Esophagus squamous epithelium (tissue), 4 donors: ENCODE results near the gene GPER1.

ENCODE experiments used
- POLR2A ChIP-seq, 4 donors: fragments of 450-650 bp; IDR thresholded peaks; one replicate each; pipeline ENCODE4 v1.6.1; 2017; ENCODE audit warnings: antibody characterized with exemption in 4 of 4, mild to moderate bottlenecking in 4 of 4, moderate library complexity in 3 of 4
- TF ChIP-seq, protein P1 (sequence below), 6 experiments: fragments of 450-650 bp in 4 of 6; fragments of 200-600 bp in 2 of 6; sonication (generic) in 2 of 6; IDR thresholded peaks; one replicate each; pipeline ENCODE4 v1.5.1; 2016 to 2019; ENCODE audit warnings: antibody characterized with exemption in 6 of 6, mild to moderate bottlenecking in 4 of 6, moderate library complexity in 4 of 6

DNA sequence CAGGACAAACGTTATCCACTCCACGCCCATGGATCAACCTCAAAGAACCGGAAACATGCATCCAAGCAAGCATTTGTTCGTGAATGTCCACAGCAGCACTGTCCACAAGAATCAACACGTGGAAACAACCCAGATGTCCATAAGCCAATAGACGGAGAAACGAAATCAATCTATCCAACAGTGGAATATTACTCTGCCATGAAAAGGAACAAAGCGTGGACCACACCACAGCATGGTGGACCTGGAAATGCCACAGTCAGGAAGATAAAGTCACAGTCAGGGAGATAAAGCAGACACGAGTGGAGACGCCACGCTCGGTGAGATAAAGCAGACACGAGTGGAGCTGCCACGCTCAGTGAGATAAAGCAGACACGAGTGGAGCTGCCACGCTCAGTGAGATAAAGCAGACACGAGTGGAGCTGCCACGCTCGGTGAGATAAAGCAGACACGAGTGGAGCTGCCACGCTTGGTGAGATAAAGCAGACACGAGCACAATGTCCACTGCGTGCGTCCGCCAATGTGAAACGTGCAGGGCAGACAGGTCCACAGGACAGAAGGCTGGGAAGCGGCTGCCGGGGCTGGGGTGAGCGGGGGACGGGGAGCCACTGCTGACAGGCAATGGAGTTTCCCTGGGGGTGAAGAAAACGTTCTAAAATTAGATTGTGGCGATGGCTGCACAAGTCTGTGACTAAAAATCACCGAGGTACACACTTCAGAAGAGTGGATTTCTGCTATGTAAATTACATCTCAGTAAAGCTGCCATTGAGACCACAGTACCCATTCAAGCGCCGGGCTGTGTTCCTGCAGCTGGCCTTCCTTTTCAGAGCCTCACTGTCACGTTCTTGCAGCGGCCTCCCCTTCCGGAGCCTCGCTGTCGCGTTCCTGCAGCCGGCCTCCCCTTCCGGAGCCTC is 10.6 kb downstream of the GPER1 start:
- TF ChIP-seq, protein P1, sequence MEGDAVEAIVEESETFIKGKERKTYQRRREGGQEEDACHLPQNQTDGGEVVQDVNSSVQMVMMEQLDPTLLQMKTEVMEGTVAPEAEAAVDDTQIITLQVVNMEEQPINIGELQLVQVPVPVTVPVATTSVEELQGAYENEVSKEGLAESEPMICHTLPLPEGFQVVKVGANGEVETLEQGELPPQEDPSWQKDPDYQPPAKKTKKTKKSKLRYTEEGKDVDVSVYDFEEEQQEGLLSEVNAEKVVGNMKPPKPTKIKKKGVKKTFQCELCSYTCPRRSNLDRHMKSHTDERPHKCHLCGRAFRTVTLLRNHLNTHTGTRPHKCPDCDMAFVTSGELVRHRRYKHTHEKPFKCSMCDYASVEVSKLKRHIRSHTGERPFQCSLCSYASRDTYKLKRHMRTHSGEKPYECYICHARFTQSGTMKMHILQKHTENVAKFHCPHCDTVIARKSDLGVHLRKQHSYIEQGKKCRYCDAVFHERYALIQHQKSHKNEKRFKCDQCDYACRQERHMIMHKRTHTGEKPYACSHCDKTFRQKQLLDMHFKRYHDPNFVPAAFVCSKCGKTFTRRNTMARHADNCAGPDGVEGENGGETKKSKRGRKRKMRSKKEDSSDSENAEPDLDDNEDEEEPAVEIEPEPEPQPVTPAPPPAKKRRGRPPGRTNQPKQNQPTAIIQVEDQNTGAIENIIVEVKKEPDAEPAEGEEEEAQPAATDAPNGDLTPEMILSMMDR (IDR thresholded peaks at IDR 0.05), result no peak
- no peak for TF ChIP-seq POLR2A (IDR thresholded peaks at IDR 0.05)
